K562 (cell line): ENCODE results near the gene ZNF10. TPM values are rescaled to one million over a fixed set of nuclear protein-coding genes. Genes with fewer than 3 reads are reported as not detected.
A peak's percentile ranks its signal among the peaks of the same experiment; 100 is the strongest.

Source experiments
- E2F6 ChIP-seq, 2 experiments: IDR thresholded peaks; 2 replicates each; pipeline ENCODE4 v1.6.1; 2011; ENCODE audit warnings: borderline replicate concordance in 1 of 2, control low read depth in 1 of 2, low read depth in 1 of 2, low read length in 1 of 2, mild to moderate bottlenecking in 1 of 2, mixed read lengths in 1 of 2, moderate library complexity in 1 of 2; ENCODE audit not compliant: insufficient read depth in 1 of 2, insufficient read length in 1 of 2, poor library complexity in 1 of 2, severe bottlenecking in 1 of 2; ENCODE audit errors: extremely low read depth in 1 of 2
- ELK1 ChIP-seq: sonication (generic); formaldehyde crosslinking; IDR thresholded peaks from 2 replicates; pipeline ENCODE4 v1.8.1; 2022; ENCODE audit warnings: missing genetic modification reagents
- HDAC1 ChIP-seq, 2 experiments: fragments of 450-650 bp; IDR thresholded peaks; 2 replicates each; pipeline ENCODE4 v1.6.1; 2016 to 2017; ENCODE audit warnings: inconsistent platforms in 1 of 2, mild to moderate bottlenecking in 1 of 2, moderate library complexity in 1 of 2
- MAZ ChIP-seq, 2 experiments: fragments of 450-650 bp in 1 of 2; sonication (generic) in 1 of 2; formaldehyde crosslinking; IDR thresholded peaks in 1 of 2; conservative IDR thresholded peaks in 1 of 2; 2 replicates each; pipeline versions ENCODE4 v1.4.0 to v1.5.0; 2020; ENCODE audit warnings: mild to moderate bottlenecking in 1 of 2, missing genetic modification reagents in 1 of 2
- SMARCB1 ChIP-seq: IDR thresholded peaks from 2 replicates; pipeline ENCODE4 v1.6.1; 2011; ENCODE audit warnings: improper control_type of control experiment, low read depth; ENCODE audit not compliant: insufficient read length
- YBX1 ChIP-seq: fragments of 450-650 bp; IDR thresholded peaks from 2 replicates; pipeline ENCODE4 v1.7.1; 2016; ENCODE audit warnings: mild to moderate bottlenecking
- ZBTB33 ChIP-seq: sonication (generic); formaldehyde crosslinking; IDR thresholded peaks from 2 replicates; pipeline ENCODE4 v1.8.1; 2023; ENCODE audit warnings: mild to moderate bottlenecking, missing genetic modification reagents
- ZFX ChIP-seq: sonication (generic); formaldehyde crosslinking; IDR thresholded peaks from 2 replicates; pipeline ENCODE4 v1.8.0; 2022; ENCODE audit warnings: mild to moderate bottlenecking, missing genetic modification reagents, moderate library complexity
- ZNF57 ChIP-seq: fragments of 450-650 bp; formaldehyde crosslinking; IDR thresholded peaks from 2 replicates; pipeline ENCODE4 v1.4.0; 2020; ENCODE audit warnings: mild to moderate bottlenecking, moderate library complexity
- polyA plus RNA-seq, 8 experiments: library from polyadenylated mRNA; depleted of rRNA in 4 of 8; stranded (reverse) in 5 of 8; unstranded in 3 of 8; fragments of >200 nt; fragmentation: Nextera tagmentation in 2 of 8; fragmentation: Illumina TruSeq in 1 of 8; extraction: Ambion mirVana in 2 of 8; extraction: Trizol in 1 of 8; gene quantifications; 2 replicates each; pipeline versions ENCODE4 v1.2.1 to v1.2.3, GENCODE V29; 2011 to 2014; ENCODE audit warnings: inconsistent platforms in 1 of 8, missing spikeins in 1 of 8
- total RNA-seq, 7 experiments: library from RNA; depleted of rRNA in 6 of 7; stranded (reverse); fragments of >200 nt in 6 of 7; fragmentation: Illumina TruSeq in 2 of 7; extraction: Trizol in 2 of 7; gene quantifications; 2 replicates each; pipeline versions ENCODE4 v1.2.1 to v1.2.3, GENCODE V29; 2011 to 2021; ENCODE audit warnings: low replicate concordance in 1 of 7
- TF ChIP-seq, protein P1 (sequence below), 2 experiments: IDR thresholded peaks in 1 of 2; conservative IDR thresholded peaks in 1 of 2; 2 replicates each; pipeline ENCODE4 v1.6.1; 2016; ENCODE audit warnings: low read depth in 2 of 2, mild to moderate bottlenecking in 1 of 2, missing compliant biosample characterization in 1 of 2, missing genetic modification characterization in 1 of 2, moderate library complexity in 1 of 2
- TF ChIP-seq, protein P2 (sequence below), 3 experiments: fragments of 200-800 bp in 1 of 3; fragments of 250-450 bp in 1 of 3; fragments of 450-650 bp in 1 of 3; sonication (Bioruptor Pico) in 1 of 3; sonication (Bioruptor generic) in 1 of 3; formaldehyde crosslinking in 1 of 3; IDR thresholded peaks; 2 replicates each; pipeline versions ENCODE4 v1.6.1 to v1.8.0; 2016 to 2022; ENCODE audit warnings: mild to moderate bottlenecking in 2 of 3, missing genetic modification characterization in 2 of 3, missing compliant biosample characterization in 1 of 3, moderate library complexity in 1 of 3

ZNF10 gene
- total and polyA plus RNA-seq, 9 of the 15 experiments (the other 6 are each of a cell fraction or from before 2014, with no cell fraction given): 3.5 to 5.8 (median 4.9) TPM

DNA sequence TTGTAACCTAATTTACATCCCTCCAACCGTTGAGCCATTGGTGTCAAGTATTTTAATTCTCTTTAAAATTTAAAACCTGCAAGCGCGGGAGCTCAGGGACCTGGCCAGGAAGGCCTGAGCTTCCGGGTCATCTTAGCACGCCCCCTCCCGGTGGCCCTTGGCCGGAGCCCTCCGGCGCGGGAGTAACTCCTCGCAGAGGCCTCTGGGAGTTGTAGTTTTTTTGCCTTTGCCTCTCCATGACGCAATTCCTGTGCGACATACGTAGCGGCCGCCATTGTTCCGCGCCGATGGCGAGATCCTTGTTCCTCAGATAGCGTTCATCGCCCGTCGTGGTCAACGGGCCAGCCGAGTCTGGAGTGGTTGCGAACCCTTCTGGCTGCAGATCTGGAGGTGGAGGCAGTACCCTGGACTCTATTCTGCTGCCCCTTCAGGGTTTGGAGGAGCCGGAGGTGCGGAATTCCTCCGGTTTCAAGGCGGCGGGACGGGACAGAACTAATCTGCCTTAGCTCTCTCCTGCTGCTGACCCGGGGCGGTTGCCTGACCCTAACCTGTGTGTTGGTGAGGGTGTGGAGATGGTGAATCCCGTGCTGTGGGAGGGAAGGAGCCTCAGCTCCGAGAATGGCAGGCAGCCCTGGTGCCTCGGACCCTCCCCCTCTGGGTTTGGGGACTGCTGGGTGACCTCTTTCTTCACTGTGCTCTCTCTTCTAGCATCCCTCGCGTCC, 51.0 kb downstream of the ZNF10 start, which contains the start of gene ZNF268 (continued):
- TF ChIP-seq, protein P1, sequence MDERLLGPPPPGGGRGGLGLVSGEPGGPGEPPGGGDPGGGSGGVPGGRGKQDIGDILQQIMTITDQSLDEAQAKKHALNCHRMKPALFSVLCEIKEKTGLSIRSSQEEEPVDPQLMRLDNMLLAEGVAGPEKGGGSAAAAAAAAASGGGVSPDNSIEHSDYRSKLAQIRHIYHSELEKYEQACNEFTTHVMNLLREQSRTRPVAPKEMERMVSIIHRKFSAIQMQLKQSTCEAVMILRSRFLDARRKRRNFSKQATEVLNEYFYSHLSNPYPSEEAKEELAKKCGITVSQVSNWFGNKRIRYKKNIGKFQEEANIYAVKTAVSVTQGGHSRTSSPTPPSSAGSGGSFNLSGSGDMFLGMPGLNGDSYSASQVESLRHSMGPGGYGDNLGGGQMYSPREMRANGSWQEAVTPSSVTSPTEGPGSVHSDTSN (CRISPR knock-in tag; IDR thresholded peaks at IDR 0.05; ENCODE audit: low read depth): no peak
- TF ChIP-seq, protein P1 (tag; conservative IDR thresholded peaks at IDR 0.05; ENCODE audit: low read depth): no peak
- no peak for TF ChIP-seq ELK1
- 0 out of 2 replicates have a peak, but pooled peaks have one; percentile 23 for TF ChIP-seq ZBTB33 (CRISPR knock-in tag)
- no peak for TF ChIP-seq YBX1
- no peak for TF ChIP-seq SMARCB1
- TF ChIP-seq ZNF57: no peak
- peak; percentile 47 to 71; a peak in 1 of 4 replicates for TF ChIP-seq MAZ (CRISPR knock-in tag; conservative IDR thresholded peaks at IDR 0.05 in 1 of 2, IDR thresholded peaks at IDR 0.05 in 1 of 2)
- TF ChIP-seq ZFX (CRISPR knock-in tag): peak; percentile 69
- TF ChIP-seq, protein P2, sequence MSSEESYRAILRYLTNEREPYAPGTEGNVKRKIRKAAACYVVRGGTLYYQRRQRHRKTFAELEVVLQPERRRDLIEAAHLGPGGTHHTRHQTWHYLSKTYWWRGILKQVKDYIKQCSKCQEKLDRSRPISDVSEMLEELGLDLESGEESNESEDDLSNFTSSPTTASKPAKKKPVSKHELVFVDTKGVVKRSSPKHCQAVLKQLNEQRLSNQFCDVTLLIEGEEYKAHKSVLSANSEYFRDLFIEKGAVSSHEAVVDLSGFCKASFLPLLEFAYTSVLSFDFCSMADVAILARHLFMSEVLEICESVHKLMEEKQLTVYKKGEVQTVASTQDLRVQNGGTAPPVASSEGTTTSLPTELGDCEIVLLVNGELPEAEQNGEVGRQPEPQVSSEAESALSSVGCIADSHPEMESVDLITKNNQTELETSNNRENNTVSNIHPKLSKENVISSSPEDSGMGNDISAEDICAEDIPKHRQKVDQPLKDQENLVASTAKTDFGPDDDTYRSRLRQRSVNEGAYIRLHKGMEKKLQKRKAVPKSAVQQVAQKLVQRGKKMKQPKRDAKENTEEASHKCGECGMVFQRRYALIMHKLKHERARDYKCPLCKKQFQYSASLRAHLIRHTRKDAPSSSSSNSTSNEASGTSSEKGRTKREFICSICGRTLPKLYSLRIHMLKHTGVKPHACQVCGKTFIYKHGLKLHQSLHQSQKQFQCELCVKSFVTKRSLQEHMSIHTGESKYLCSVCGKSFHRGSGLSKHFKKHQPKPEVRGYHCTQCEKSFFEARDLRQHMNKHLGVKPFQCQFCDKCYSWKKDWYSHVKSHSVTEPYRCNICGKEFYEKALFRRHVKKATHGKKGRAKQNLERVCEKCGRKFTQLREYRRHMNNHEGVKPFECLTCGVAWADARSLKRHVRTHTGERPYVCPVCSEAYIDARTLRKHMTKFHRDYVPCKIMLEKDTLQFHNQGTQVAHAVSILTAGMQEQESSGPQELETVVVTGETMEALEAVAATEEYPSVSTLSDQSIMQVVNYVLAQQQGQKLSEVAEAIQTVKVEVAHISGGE (CRISPR knock-in tag; IDR thresholded peaks at IDR 0.05): peak in 1 of 3 experiments; percentile 73; a peak in 2 of 6 replicates
- peak in 1 of 2 experiments; percentile 78; a peak in 2 of 4 replicates for TF ChIP-seq HDAC1 (IDR thresholded peaks at IDR 0.05)
- peak; percentile 29 to 86 for TF ChIP-seq E2F6 (IDR thresholded peaks at IDR 0.05; ENCODE audit: borderline replicate concordance in 1 of 2, extremely low read depth in 1 of 2, insufficient read depth in 1 of 2, insufficient read length in 1 of 2, low read depth in 1 of 2, low read length in 1 of 2, poor library complexity in 1 of 2, severe bottlenecking in 1 of 2)
